ENCODE data around the gene TUBB4A.

TUBB4A gene

DNA sequence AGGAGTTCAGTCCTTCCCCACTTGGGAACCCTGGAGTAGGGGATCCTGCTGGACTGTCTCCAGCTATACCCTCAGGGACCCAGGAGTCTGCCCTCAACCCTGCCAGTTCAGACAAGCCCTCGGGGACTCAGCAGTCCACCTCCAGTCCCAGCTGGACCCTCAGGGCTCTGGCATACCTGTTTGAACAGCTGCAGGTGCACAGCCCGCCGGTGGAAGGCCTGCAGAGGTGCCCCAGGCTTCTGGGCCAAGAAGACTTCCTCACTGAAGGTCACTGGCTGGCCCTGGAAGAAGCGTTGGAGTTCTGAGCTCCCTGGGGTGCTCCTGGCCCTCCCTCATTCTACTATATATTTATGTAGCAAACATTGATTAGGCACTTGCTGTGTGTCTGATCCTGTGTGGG, 29.4 kb downstream of the TUBB4A start:
- no peak overlapping the region for H3K4me3 ChIP-seq (ENCODE audit: low read depth, low read length)

DNA sequence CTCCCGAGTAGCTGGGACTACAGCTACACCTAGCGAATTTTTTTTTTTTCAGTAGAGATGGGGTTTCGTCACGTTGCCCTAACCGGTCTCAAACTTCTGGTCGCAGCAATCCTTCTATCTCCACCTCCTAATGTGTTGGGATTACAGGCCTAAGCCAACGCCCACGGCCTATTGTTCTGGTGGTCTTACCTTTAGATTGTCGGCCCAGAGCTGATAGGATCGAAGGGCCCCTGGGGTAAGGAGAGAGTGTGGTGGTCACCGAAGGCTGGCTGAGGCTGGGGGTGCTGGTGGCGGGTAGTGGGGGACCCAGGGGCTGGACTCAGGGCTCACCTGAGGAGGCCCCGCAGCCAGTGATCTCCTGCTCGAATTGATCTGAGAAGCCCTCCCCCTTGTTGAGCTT, 31.0 kb downstream of the TUBB4A start:
- H3K4me3 ChIP-seq (ENCODE audit: low read depth, low read length) = no peak overlapping the region

DNA sequence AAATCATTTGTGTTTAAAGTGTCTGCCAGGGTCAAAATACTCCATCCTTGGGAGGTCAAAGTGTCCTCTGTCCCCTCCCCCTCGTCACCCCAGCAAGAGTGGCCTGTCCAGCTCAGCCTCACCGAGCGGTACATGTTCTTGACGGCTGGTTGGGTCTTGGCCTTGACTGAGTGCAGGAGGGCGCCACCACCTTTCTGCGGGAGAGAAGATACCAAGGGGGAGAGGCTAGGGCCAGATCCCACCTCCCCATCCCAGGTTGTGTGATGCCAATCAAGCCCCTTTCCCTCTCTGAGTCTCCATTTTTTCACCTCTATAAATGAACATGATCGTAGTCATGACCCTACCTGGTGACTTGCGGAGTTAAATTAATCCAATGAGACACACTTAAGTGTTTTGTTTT, 31.9 kb downstream of the TUBB4A start:
- no peak overlapping the region for H3K4me3 ChIP-seq (ENCODE audit: low read depth, low read length)

DNA sequence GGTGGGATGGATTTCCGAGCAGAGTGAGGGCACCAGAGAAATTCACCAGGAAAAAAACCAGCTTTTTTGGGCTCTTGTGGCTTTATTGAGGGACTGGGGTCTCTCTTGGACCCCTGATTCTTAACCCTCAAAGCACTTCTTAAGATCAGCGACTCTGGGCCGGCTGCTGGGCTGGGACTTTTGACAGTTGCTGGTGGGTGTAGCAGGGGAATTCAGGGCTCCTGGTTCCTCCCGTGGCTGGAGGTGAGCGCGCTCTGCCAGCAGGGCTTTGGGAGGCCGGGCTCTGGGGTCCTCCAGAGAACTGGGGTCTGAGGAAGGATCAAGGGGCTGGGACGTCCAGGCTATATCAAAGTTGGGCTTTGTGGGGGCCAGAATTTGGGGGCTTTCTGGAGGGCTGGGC, 34.7 kb downstream of the TUBB4A start:
- no peak overlapping the region for H3K4me3 ChIP-seq (ENCODE audit: low read depth, low read length)

DNA sequence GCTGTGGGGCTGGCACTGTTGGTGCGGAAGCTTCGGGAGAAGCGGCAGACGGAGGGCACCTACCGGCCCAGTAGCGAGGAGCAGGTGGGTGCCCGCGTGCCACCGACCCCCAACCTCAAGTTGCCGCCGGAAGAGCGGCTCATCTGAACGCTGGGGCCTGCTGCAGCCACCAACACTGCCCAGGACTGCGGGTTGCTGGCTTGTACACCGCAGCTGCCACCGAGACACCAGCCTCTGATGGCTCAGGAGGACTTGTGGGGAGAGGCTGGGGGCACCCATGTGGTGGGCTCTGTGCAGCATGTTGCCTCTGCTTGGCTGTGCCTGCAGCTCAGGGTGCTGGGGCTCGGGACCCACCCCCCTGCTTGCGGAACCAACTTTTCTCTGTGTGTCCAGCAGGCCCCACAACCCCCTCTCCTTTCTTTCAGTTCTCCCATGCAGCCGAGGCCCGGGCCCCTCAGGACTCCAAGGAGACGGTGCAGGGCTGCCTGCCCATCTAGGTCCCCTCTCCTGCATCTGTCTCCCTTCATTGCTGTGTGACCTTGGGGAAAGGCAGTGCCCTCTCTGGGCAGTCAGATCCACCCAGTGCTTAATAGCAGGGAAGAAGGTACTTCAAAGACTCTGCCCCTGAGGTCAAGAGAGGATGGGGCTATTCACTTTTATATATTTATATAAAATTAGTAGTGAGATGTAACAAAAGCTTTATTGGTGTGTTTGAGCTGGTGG, 35.4 kb downstream of the TUBB4A start:
- H3K4me3 ChIP-seq (ENCODE audit: low read depth, low read length) = no peak overlapping the region

DNA sequence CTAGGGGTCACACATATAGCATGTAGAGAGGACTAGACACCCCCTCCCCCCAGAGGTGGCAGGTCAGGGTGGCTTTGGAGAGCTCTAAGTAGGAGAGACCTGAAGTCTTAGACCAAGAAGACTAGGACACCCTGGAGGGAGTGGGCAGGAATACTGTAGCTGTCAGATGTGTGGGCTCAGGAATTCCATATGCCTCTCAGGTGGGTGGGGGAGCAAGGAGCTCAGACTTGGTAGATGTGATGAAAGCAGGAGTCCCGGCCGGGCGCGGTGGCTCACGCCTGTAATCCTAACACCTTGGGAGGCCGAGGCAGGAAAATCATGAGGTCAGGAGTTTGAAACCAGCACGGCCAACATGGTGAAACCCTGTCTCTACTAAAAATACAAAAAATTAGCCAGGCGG, 36.4 kb downstream of the TUBB4A start:
- no peak overlapping the region for H3K4me3 ChIP-seq (ENCODE audit: low read depth, low read length)

DNA sequence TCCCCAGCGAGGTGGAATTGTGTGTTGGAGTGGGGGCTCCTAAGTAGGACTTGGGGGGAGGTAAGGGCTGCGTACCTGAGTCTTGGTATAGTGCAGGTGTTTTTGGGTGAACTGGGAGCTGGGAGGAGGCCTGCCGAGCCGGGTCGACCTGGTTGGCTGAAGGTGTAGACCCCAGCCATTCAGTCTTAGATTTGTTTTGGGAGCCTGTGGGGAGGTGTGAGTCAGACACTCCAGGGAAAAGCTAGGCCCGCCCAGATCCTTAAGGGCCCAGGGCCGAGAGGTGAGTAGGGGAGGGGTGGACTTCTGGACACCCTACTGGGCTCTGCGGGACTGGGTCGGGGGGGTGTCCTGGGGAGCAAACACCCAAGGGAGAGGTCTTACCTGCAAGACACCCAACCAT, 37.1 kb downstream of the TUBB4A start:
- peak overlapping the region; percentile 76 for H3K4me3 ChIP-seq (ENCODE audit: low read depth, low read length)

DNA sequence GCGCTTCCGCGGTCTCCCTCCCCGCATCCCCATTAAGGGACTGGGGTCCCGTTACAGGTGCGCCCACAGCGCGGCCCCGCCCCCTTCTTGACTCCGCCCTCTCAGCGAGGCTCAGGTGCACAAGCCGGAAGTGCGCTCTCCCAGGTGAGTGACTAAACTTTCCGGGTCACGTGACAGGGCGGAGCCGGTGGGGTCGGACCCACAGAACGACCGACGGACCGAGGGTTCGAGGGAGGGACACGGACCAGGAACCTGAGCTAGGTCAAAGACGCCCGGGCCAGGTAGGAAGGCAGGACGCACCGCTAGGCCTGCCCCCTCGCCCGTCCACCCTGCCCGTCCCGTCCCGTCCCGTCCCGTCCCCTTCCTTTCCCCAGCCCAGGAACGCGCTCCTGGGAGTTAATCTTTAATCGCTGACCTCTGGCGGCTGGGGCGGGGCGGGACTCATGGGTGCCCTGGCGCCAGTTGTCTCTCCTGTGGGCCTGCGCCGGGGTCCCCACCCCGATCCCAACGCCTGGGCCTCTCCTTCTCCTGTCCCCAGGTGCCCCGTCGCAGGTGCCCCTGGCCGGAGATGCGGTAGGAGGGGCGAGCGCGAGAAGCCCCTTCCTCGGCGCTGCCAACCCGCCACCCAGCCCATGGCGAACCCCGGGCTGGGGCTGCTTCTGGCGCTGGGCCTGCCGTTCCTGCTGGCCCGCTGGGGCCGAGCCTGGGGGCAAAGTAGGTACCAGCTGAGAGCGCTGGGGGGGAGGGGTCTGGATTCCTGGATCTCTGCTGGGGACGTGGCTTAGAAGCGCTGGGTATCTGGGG, 37.8 kb downstream of the TUBB4A start, which contains the start of gene CRB3:
Gene CRB3, plus strand, starts transcription at position 202 of the 804 bp plus-strand sequence. Its CDS starts 431 bp downstream, at position 633.
- peak within 1 kb of the TSS; percentile 76 for H3K4me3 ChIP-seq (ENCODE audit: low read depth, low read length)

DNA sequence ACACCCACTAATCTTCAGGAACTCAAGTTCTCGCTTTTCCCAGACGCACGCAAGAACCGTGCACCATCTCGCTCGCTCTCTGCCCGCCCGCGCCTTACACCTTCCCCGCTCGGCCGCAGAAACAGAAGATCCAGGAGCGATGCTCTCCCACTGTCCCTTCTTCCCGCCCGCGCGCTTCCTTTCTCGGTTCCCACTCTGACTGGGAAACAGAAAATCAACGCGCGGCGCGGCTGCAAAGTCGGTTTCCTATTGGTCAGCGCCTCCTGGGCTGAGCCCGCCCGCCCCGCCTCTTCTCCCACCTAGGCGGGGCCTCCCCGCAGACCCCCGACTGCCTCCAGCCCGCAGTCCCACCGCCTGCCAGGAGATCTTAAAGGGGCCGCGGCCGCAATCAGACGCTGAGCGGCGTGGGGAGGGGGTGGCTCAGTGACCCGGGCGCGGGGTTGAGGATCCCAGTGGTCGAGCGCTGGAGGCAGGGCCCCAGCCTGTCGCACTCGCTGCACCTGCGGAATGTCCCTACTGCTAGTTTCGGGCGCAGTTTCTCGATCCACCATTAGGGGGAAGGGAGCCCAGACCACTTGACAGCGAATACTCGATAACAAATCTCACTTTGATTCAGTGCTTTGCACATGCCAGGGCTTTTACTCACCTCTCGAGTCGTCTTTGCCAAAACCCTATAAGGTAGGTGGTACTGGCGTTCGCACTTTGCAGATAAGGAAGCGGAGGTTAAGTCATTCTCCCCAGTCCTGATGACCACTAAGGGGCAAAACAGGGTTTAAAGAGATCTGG, 41.8 kb downstream of the TUBB4A start:
- peak overlapping the region; percentile 72 for H3K4me3 ChIP-seq (ENCODE audit: low read depth, low read length)

DNA sequence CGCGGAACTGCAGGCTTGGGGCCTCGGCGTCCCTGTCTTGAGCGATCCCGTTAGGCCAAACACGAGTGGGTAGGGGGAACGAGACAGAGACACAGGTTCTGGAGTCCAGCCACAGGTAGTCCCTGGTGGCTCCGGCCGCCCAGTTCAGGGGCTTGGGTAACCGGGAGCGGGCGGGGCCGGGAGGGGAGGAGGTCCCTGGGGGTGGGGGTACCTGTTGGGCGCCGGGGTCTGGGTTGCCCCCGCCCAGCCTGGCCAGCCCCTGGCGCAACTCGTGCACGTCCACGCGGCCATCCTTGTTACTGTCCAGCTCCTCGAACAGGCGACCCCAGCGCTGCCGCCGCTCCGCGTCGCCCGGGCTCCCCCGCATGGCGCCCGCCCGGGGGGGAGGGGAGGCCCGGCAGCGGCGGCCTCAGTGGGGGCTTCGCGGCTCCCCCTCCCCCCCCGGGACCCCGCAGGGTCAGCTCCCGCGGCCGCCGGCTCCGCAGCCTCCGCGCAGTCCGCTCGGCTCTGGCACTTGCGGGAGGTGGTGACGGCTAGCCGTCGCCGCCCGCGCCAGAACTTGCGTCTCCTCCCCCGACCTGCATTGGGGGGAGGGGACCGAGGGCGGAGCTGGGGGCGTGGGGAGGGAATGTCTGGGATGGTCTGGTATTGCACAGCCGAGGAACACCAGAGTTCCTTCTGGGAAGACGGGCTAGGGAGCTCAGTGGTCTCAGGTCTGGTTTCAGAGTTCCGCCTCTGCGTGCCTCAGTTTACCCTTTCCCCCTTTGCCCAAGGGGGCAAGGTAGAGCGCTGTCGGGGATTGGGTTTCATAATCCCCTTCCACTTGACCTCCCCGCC, 42.6 kb downstream of the TUBB4A start, which contains the start of gene SLC25A23:
Gene SLC25A23, minus strand, starts transcription at position 531 of the 837 bp plus-strand sequence. Its CDS starts 164 bp downstream, at position 367.
- peak within 1 kb of the TSS; percentile 72 for H3K4me3 ChIP-seq (ENCODE audit: low read depth, low read length)

DNA sequence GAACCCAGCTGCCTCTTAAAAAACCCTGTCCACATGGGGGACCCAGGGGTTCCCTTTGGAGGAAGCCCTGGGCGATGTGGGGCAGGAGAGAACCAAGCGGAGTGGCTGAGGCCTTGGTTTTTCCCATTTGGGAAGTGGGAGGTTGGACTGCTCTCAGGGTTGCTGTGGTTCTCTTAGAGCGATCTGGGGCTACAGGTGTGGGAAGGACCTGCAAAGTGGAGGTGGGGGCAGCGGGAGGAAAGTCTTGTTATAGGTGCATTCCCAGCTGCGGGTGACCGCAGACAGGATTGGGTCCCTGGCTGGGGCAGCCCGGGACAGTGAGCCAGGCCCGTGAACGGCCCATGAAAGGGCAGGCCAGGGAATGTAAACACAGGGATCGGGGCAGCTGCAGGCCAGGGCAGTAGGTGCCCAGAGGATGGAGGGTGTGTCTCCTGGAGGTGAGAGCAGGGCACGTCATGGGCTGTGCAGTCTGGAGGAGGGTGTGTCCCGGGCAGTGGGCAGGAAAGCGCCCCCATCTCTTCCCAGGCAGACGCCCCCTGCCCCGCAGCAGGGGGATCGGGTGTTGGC, 43.3 kb downstream of the TUBB4A start:
- H3K4me3 ChIP-seq (ENCODE audit: low read depth, low read length) = peak overlapping the region; percentile 72

DNA sequence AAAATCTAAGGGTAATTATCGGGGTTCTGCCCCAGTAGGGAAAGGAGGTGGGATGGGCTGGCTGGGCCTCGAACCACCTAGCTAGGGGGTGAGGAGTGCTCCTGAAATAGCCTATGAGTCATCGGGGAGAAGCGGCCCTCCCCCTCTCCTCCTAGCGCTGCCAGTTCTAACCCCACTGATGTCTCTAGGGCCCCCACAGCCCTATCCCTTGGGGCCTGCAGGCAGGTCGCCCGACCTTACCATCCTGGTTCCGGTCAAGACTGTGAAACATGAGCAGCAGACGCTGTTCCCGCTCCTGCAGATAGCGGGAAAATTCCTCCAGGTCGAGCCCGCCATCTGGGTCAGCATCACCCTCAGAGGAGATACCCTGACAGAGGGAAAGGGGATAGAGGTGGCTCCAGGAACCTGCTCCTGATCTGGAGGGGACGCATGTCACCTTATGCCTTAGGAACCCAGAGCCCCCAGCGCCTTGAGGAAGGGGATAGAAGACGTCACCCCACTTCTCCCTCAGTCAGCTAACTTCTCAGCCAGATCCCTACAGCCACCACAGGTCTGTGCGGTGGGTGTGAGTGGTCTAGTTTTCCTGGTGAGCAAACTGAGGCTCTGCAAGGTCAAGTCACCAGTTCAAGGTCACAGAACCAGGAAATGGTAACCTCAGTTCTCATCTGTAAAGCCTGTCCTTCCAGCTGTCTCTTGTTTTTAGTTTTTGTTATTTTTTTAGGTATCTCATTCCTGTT, 44.0 kb downstream of the TUBB4A start:
- H3K4me3 ChIP-seq (ENCODE audit: low read depth, low read length) = no peak overlapping the region

DNA sequence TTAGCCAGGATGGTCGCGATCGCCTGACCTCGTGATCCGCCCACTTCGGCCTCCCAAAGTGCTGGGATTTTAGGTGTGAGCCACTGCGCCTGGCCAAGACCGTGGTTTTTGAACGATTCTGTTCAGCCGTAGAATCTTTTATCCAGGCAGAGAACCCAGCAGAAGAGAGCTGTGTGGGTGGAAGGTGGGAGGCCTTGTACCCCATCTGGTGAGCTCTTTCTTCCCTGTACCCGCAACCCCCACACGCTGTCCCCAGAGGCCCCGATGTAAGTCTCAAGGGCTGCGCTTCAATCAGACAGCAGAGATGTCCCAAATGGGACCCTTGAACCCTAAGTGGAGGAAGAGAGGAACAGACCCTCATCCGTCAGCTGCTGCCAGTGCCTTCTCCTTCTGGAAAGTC, 46.2 kb downstream of the TUBB4A start:
- H3K4me3 ChIP-seq (ENCODE audit: low read depth, low read length) = no peak overlapping the region

DNA sequence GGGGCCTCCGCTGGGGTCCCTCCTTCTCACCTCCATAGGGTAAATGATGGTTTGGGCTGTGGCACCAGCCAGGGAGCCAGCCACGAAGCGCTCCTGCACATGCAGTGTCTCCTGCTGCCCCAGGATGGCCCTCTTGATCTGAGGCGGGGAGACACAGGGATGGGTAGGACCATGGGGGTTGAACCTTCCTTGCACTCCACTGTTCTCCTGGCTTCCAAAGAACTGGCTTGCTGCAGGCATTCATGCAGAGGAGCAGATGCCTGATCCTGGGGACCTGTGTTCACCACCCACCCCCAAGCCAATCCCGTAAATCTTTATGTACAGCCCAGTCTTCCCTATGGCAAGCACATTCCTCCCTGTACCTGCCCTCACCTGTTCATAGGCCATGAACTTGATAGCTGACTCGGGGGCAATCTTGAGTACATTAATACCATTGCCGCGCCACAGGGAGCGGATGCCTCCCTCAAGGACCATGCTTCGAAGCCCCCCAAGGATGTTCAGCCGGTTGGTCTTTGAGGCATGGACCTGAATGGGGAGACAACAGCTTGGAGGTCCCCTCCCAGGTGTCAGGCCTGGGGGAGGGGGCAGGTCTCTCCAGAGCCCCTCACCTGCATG, 48.1 kb downstream of the TUBB4A start:
- no peak overlapping the region for H3K4me3 ChIP-seq (ENCODE audit: low read depth, low read length)

DNA sequence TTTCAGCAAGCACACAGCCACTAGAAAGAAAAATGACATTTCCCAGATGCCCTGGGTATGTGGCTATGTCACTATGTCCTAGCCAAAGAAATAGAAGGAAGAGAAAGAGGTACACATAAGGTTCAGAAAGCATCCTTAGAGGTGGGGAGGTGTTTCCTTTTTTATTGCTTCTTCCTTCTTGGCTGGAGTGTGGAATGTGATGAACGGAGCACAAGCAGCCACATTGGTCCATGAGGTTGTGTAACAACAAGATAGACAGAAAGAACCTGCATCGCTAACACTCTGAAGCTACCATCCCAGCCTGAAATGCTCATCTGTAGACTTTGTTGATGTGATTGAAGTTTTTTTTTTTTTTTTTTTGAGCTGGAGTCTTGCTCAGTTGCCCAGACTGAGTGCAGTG, 49.2 kb downstream of the TUBB4A start:
- H3K4me3 ChIP-seq (ENCODE audit: low read depth, low read length) = no peak overlapping the region

DNA sequence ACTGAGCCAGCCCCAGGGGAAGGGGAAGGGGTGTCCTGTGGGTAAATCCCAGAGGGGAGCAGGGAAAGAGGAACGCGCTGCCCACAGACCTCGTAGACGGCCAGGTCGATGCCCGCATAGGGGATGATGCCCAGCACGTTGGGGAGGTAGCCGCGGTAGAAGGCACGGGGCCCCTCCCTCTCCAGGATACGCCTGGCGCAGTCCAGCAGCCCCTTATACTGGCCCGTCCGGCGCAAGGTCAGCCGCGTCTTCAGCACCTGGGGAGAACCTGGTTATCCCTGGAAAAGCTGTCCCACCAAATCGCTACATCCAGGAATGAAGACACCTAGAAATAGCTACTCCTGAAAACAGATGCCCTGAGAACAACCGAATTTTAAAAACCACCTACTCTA, 49.9 kb downstream of the TUBB4A start:
- H3K4me3 ChIP-seq (ENCODE audit: low read depth, low read length) = no peak overlapping the region

DNA sequence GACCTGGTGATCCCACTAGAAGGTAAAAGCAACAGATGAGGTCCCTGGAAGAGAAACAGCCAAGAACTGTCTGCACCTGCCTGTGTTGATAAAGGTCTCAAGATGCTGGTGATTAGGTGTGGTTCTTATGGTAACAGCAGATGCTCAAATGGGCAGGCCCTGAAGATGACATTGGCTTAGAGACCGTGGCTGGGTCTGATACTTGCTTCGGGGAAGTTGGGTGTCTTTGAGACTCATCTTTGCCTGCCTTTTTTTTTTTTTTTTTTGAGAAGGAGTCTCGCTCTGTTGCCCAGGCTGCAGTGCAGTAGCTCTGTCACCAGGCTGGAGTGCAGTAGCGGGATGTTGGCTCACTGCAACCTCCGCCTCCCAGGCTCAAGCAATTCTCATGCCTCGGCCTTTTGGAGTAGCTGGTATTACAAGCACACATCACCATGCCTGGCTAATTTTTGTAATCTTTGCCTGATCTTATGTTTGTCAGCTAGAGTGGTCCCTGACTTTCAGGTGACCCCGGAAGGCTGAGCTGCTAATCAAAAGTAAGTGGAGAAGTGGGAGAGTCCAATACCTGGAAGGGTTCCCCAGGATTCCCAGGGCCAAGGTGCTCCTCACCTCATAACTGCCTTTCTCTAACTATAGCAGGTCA, 50.4 kb downstream of the TUBB4A start:
- no peak overlapping the region for H3K4me3 ChIP-seq (ENCODE audit: low read depth, low read length)

DNA sequence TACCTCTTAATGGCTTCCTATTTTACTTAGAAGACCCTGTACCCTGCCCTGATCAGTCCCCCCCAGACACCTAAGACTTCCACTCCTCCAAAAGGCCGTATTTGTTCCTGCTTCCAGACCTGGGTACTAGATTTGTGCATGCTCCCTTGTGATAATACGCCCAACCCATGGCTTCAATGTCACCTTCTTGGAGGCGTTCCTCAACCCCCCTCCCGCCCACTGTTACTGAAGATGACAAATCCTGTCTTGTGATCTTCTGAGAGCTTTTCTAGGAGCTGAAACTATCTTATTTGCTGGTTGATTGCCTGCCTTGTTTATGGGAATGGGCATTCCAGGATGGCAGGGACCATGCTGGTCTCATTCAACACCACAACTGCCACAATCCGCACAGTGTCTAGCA, 51.9 kb downstream of the TUBB4A start:
- no peak overlapping the region for H3K4me3 ChIP-seq (ENCODE audit: low read depth, low read length)

DNA sequence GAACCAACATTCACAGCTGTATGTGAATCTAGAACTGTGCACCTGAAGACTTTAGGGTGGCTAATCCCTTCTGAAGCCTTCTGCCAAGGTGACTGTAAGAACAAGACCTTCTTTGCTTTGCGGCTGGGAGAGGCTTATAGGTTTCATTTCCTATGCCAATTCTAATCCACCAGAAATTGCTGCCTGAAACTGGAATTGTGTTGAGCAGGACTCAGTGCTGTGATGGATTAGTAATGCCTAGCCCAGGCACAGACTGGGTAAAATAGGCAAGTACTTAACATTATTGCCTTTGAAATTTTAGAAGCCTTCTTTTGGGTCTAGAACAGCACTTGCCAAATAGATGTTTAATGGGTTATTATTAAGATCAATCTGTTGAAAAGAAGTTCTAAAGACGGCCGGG, 54.1 kb downstream of the TUBB4A start:
- no peak overlapping the region for H3K4me3 ChIP-seq (ENCODE audit: low read depth, low read length)
